ENCODE results near the gene SIGMAR1. TPM values are rescaled to one million over a fixed set of nuclear protein-coding genes. Genes with fewer than 3 reads are reported as not detected.

Gene SIGMAR1
- total and polyA plus RNA-seq, 10 donors: 19.4 to 39.7 (median 27.6) TPM

- H3K9me3 ChIP-seq: no peaks in the 10 kb centered on the region
- intact Hi-C loops (cut with DNase I; ENCODE audit: low total_unique reads): loop anchor here (5.0 to 10.0 kb wide), 3 partner anchors 44 to 259 kb away; no protein-coding TSS in a partner anchor
- H3K4me3 ChIP-seq: peak overlapping the region; percentile 27 to 72 (median 48)
- 2 to 4% (median 4%) methylated on average over 35 to 60 of the region's 60 CpGs for WGBS, 5 donors
- no peaks in the 10 kb centered on the region for H3K36me3 ChIP-seq
- peaks cover 0 to 84% (median 63%) of the 10 kb centered on the region in 7 donors for H3K27me3 ChIP-seq (replicated peaks in 1 of 7)
- peak; percentile 95 for DNase-seq
- peaks cover 22 to 62% (median 43%) of the 10 kb centered on the region in 6 donors for H3K4me1 ChIP-seq
- H3K27ac ChIP-seq: peak overlapping the region in 5 of 8 donors; percentile 55 to 72 (median 69)
- TF ChIP-seq CTCF (IDR thresholded peaks at IDR 0.05 in 8 of 11, conservative IDR thresholded peaks at IDR 0.05 in 3 of 11) (peak; percentile 77 to 98 (median 94)), POLR2AphosphoS5 (IDR thresholded peaks at IDR 0.05) (peak in 2 of 3 donors; percentile 55 to 73), POLR2A (IDR thresholded peaks at IDR 0.05) (no peak)
These were observed 46.2 kb downstream of the SIGMAR1 start for GRCh38 chr9:34591248-34591916.

GRCh38 chr9:34590381-34591247 is 47.0 kb downstream of the SIGMAR1 start:
- H3K36me3 ChIP-seq: no peaks in the 10 kb centered on the region
- H3K27ac ChIP-seq: peak overlapping the region in 7 of 8 donors; percentile 29 to 72 (median 59)
- TF ChIP-seq POLR2AphosphoS5 (IDR thresholded peaks at IDR 0.05): no peak
- TF ChIP-seq POLR2A (IDR thresholded peaks at IDR 0.05): no peak
- no peak for TF ChIP-seq CTCF (IDR thresholded peaks at IDR 0.05 in 8 of 11, conservative IDR thresholded peaks at IDR 0.05 in 3 of 11)
- whole genome bisulfite sequencing, 5 donors: 2 to 9% (median 7%) methylated on average over 17 to 40 of the region's 40 CpGs
- peak overlapping the region; percentile 36 to 72 (median 48) for H3K4me3 ChIP-seq
- peaks cover 0 to 90% (median 63%) of the 10 kb centered on the region in 7 donors for H3K27me3 ChIP-seq (replicated peaks in 1 of 7)
- no peaks in the 10 kb centered on the region for H3K9me3 ChIP-seq
- H3K4me1 ChIP-seq: peaks cover 22 to 66% (median 43%) of the 10 kb centered on the region in 6 donors
- intact Hi-C loops (cut with DNase I; ENCODE audit: low total_unique reads): loop anchor here (5.0 to 10.0 kb wide), 3 partner anchors 43 to 258 kb away; no protein-coding TSS in a partner anchor
- peak; percentile 71 for DNase-seq

GRCh38 chr9:34589636-34590380 is 47.8 kb downstream of the SIGMAR1 start, which contains the start of gene CNTFR:
TSS of gene CNTFR (minus strand) at chr9:34589724. CDS start at chr9:34568981, 20,743 bp downstream.
- no peaks in the 10 kb centered on the region for H3K9me3 ChIP-seq
- H3K27me3 ChIP-seq (replicated peaks in 1 of 7): peaks cover 0 to 98% (median 70%) of the 10 kb centered on the region in 7 donors
- DNase-seq: peak; percentile 66
- no peaks in the 10 kb centered on the region for H3K36me3 ChIP-seq
- peaks cover 22 to 70% (median 43%) of the 10 kb centered on the region in 6 donors for H3K4me1 ChIP-seq
- TF ChIP-seq POLR2A (IDR thresholded peaks at IDR 0.05) (no peak), POLR2AphosphoS5 (IDR thresholded peaks at IDR 0.05) (peak in 1 of 3 donors; percentile 52)
- 1 to 3% (median 1%) methylated on average over 54 to 104 of the region's 104 CpGs for WGBS, 5 donors
- H3K4me3 ChIP-seq: peak within 1 kb of the TSS; percentile 27 to 72 (median 48)
- intact Hi-C loops (cut with DNase I; ENCODE audit: low total_unique reads): loop anchor here (5.0 to 10.0 kb wide), 3 partner anchors 43 to 258 kb away; no protein-coding TSS in a partner anchor
- peak within 1 kb of the TSS in 7 of 8 donors; percentile 29 to 72 (median 59) for H3K27ac ChIP-seq

Data from spleen (tissue), 11 donors.